IPS DF 4.7 (cell line): ENCODE measurements around the gene TRAPPC4.
A peak's percentile ranks its signal among the peaks of the same experiment; 100 is the strongest.
"Not testable (repeated sequence)": the region's sequence is repeated elsewhere in the genome, so short reads cannot be mapped to it uniquely, and the experiment has no call there.

Source experiments
- DNase-seq: peaks from one replicate; pipeline ENCODE4 v3.0.0-alpha.2; 2013; ENCODE audit warnings: low spot score; ENCODE audit errors: extremely low read depth

The TRAPPC4 gene

GRCh38 chr11:119014209-119014924 is 4.2 kb upstream of the TRAPPC4 start:
- no peak for DNase-seq

- no peak for DNase-seq
Measured at GRCh38 chr11:119015054-119015611, 3.4 kb upstream of the TRAPPC4 start.

- DNase-seq: no peak
Measured at GRCh38 chr11:119016216-119017009, 2.2 kb upstream of the TRAPPC4 start.

GRCh38 chr11:119017377-119017776 is 1.2 kb upstream of the TRAPPC4 start:
- not testable (repeated sequence) for DNase-seq

- DNase-seq: no peak
Measured at GRCh38 chr11:119019996-119020395, 1.4 kb downstream of the TRAPPC4 start.

- DNase-seq: no peak
Measured at GRCh38 chr11:119021631-119022030, 3.1 kb downstream of the TRAPPC4 start.

GRCh38 chr11:119023741-119024140 is 5.2 kb downstream of the TRAPPC4 start:
- DNase-seq: no peak

GRCh38 chr11:119024430-119025098 is 6.0 kb downstream of the TRAPPC4 start:
- DNase-seq: no peak

GRCh38 chr11:119025099-119025473 is 6.5 kb downstream of the TRAPPC4 start:
- no peak for DNase-seq

GRCh38 chr11:119025541-119025940 is 7.0 kb downstream of the TRAPPC4 start:
- no peak for DNase-seq

- DNase-seq: no peak
Measured at GRCh38 chr11:119025978-119026766, 7.6 kb downstream of the TRAPPC4 start.

- DNase-seq: no peak
Measured at GRCh38 chr11:119026970-119027369, 8.4 kb downstream of the TRAPPC4 start.

GRCh38 chr11:119027561-119028345 is 9.2 kb downstream of the TRAPPC4 start:
- no peak for DNase-seq

GRCh38 chr11:119028346-119029068 is 9.9 kb downstream of the TRAPPC4 start:
- no peak for DNase-seq

- no peak for DNase-seq
Measured at GRCh38 chr11:119029069-119029339, 10.4 kb downstream of the TRAPPC4 start.

- no peak for DNase-seq
Measured at GRCh38 chr11:119029340-119030028, 10.9 kb downstream of the TRAPPC4 start.

GRCh38 chr11:119030029-119030328 is 11.4 kb downstream of the TRAPPC4 start:
- no peak for DNase-seq

- peak; percentile 94 for DNase-seq
Measured at GRCh38 chr11:119030329-119031047, 11.9 kb downstream of the TRAPPC4 start, which contains the start of gene SLC37A4. SLC37A4 (minus strand) TSS chr11:119030877.

- no peak for DNase-seq
Measured at GRCh38 chr11:119031912-119032280, 13.3 kb downstream of the TRAPPC4 start.
